Keratinocyte (primary cell): ENCODE data around the gene SUGCT. TPM values are rescaled to one million over a fixed set of nuclear protein-coding genes. Genes with fewer than 3 reads are reported as not detected.

Source experiments
- DNase-seq: peaks from one replicate; pipeline ENCODE4 v3.0.0-alpha.2; 2011; ENCODE audit warnings: low read depth, missing footprints, low spot score
- FAIRE-seq: peaks from 2 replicates; lab custom pipeline; 2011; peaks lifted over from hg19 to GRCh38; lab: Jason Lieb, UNC
- H2AFZ ChIP-seq: 2 replicates; pipeline ENCODE4 v1.6.0; 2012; ENCODE audit warnings: low read length, control low read depth, inconsistent platforms; ENCODE audit not compliant: control insufficient read depth
- H3K27ac ChIP-seq: 2 replicates; pipeline ENCODE4 v1.5.1; 2011; ENCODE audit warnings: low read length; ENCODE audit not compliant: control insufficient read depth, insufficient read depth
- H3K27me3 ChIP-seq: 3 replicates; pipeline ENCODE4 v1.6.0; 2011; ENCODE audit warnings: low read length; ENCODE audit not compliant: control insufficient read depth, insufficient read depth; ENCODE audit errors: extremely low read depth
- H3K36me3 ChIP-seq, 2 experiments: 2 replicates in 1 of 2; 3 replicates in 1 of 2; pipeline ENCODE4 v1.5.1; 2011; ENCODE audit warnings: low read length in 2 of 2, mild to moderate bottlenecking in 1 of 2; ENCODE audit not compliant: control insufficient read depth in 2 of 2, insufficient read depth in 2 of 2; ENCODE audit errors: extremely low read depth in 1 of 2
- H3K4me1 ChIP-seq: 3 replicates; pipeline ENCODE4 v1.5.1; 2011; ENCODE audit warnings: low read length; ENCODE audit not compliant: control insufficient read depth, insufficient read depth; ENCODE audit errors: extremely low read depth
- H3K4me2 ChIP-seq: 3 replicates; pipeline ENCODE4 v1.6.0; 2011; ENCODE audit warnings: low read depth, low read length; ENCODE audit not compliant: control insufficient read depth, insufficient read depth; ENCODE audit errors: extremely low read depth
- H3K4me3 ChIP-seq, 3 experiments: fragments of 200-600 bp in 1 of 3; sonication (generic) in 1 of 3; 2 replicates in 2 of 3; 3 replicates in 1 of 3; pipeline ENCODE4 v1.5.1; 2011 to 2016; ENCODE audit warnings: low read length in 3 of 3, mild to moderate bottlenecking in 3 of 3, control low read depth in 2 of 3, inconsistent platforms in 1 of 3, low read depth in 1 of 3, mixed read lengths in 1 of 3, mixed run types in 1 of 3, moderate library complexity in 1 of 3; ENCODE audit not compliant: control insufficient read depth in 2 of 3, insufficient read depth in 2 of 3; ENCODE audit errors: extremely low read depth in 1 of 3
- H3K79me2 ChIP-seq: 2 replicates; pipeline ENCODE4 v1.6.0; 2012; ENCODE audit warnings: low read length; ENCODE audit not compliant: control insufficient read depth, insufficient read depth
- H3K9ac ChIP-seq: 3 replicates; pipeline ENCODE4 v1.6.0; 2011; ENCODE audit warnings: low read length; ENCODE audit not compliant: control insufficient read depth, insufficient read depth; ENCODE audit errors: extremely low read depth
- H3K9me1 ChIP-seq: 3 replicates; pipeline ENCODE4 v1.6.0; 2011; ENCODE audit warnings: low read length; ENCODE audit not compliant: control insufficient read depth, insufficient read depth; ENCODE audit errors: extremely low read depth
- H3K9me3 ChIP-seq: 2 replicates; pipeline ENCODE4 v1.5.1; 2012; ENCODE audit warnings: low read depth, low read length; ENCODE audit not compliant: control insufficient read depth
- H4K20me1 ChIP-seq: 3 replicates; pipeline ENCODE4 v1.6.0; 2011; ENCODE audit warnings: low read length; ENCODE audit not compliant: control insufficient read depth, insufficient read depth; ENCODE audit errors: extremely low read depth
- EZH2 ChIP-seq: IDR thresholded peaks from one replicate; pipeline ENCODE4 v1.6.1; 2012; ENCODE audit warnings: inconsistent platforms, mild to moderate bottlenecking, low read length, moderate library complexity
- dilution Hi-C: fragments of 300-500 bp; cut with MboI; formaldehyde crosslinking; loops from one replicate; pipeline ENCODE4 v1.7.0; 2020; ENCODE audit warnings: low sequenced_read_pairs; ENCODE audit not compliant: extremely low pct_ligation_motif_present
- polyA plus RNA-seq, 5 experiments: library from polyadenylated mRNA; depleted of rRNA in 3 of 5; stranded (reverse) in 3 of 5; stranded (forward) in 1 of 5; unstranded in 1 of 5; fragments of >200 nt; gene quantifications; 1 replicate in 1 of 5; 2 replicates in 3 of 5; 3 replicates in 1 of 5; pipeline versions ENCODE4 v1.2.1 to v1.2.3, GENCODE V29; 2011 to 2012; ENCODE audit warnings: missing spikeins in 2 of 5, low read depth in 1 of 5, low replicate concordance in 1 of 5
- TF ChIP-seq, protein P1 (sequence below), 3 experiments: IDR thresholded peaks in 1 of 3; conservative IDR thresholded peaks in 1 of 3; optimal IDR thresholded peaks in 1 of 3; 2 replicates in 2 of 3; 3 replicates in 1 of 3; pipeline versions ENCODE3 to v1.5.1; 2011; ENCODE audit warnings: low read length in 3 of 3, mild to moderate bottlenecking in 3 of 3, moderate library complexity in 2 of 3, control low read depth in 1 of 3, inconsistent platforms in 1 of 3; ENCODE audit not compliant: insufficient read depth in 2 of 3; ENCODE audit errors: extremely low read depth in 1 of 3

SUGCT gene
- polyA plus RNA-seq, 1 donor (not counting 4 experiments of a cell fraction or from before 2014, with no cell fraction given): 134 TPM

DNA sequence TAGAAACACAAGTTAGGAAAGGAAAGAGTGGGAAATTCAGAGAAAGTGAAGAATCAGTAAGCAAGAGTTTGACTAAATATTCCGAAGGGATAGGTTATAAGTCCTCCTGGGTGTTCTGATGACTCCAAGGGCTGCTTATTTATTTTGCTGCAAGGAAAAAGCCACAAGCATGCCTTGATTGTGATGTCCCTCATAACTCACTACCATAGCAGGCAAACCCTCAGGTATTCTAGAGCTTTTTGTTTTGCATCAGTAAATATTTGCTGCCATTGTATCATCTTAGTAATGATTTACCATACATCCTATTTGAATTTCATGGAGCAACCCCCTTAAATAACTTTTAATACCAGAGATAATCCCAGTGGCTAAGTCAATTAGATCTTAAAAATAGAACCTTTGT lies 688.1 kb downstream of the SUGCT start:
- Histone ChIP-seq H3K9me1 (no peaks in the 10 kb centered on the region), H3K4me1 (peaks cover 40% of the 10 kb centered on the region), H3K4me3 (no peak overlapping the region), H3K36me3 (no peaks in the 10 kb centered on the region), H3K4me2 (no peak overlapping the region), H3K9me3 (no peaks in the 10 kb centered on the region), H2AFZ (no peak overlapping the region), H4K20me1 (no peaks in the 10 kb centered on the region), H3K27ac (peak overlapping the region; percentile 19), H3K79me2 (peaks cover 53% of the 10 kb centered on the region), H3K9ac (no peak overlapping the region), H3K27me3 (no peaks in the 10 kb centered on the region)
- TF ChIP-seq EZH2: no peak
- dilution Hi-C loops: no loop called here
- DNase-seq (no peak), FAIRE-seq (peak; percentile 55)

DNA sequence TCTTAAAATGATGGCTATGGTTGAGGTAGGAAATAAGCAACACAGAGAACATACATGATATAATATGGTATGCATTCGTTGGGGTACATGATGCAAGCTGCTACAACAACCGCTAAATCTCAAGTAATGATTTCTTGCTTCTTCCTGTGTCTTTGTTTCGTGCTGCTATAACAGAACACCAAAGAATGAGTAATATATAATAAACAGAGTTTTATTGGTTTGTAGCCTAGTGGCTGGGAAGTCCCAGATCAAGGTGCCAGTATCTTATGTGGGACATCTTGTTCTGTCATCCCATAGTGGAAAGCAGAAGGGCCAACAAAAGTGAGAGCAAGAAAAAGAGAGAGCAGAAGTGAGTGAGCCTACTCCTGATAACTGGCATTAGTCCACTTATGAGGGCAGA lies 689.7 kb downstream of the SUGCT start:
- H3K9ac ChIP-seq: peak overlapping the region; percentile 45
- FAIRE-seq: peak; percentile 61
- dilution Hi-C loops: no loop called here

More for the DNA sequence above, 689.7 kb downstream of the SUGCT start:
- H2AFZ ChIP-seq: no peak overlapping the region
- peaks cover 54% of the 10 kb centered on the region for H3K79me2 ChIP-seq
- H3K9me3 ChIP-seq: no peaks in the 10 kb centered on the region
- peak overlapping the region; percentile 61 for H3K4me2 ChIP-seq
- H3K4me1 ChIP-seq: peaks cover 40% of the 10 kb centered on the region
- peak overlapping the region; percentile 79 for H3K27ac ChIP-seq
- H3K4me3 ChIP-seq: peak overlapping the region in 1 of 3 experiments; percentile 23
- no peak for DNase-seq
- no peaks in the 10 kb centered on the region for H3K9me1 ChIP-seq
- H3K27me3 ChIP-seq: no peaks in the 10 kb centered on the region
- TF ChIP-seq, protein P1, sequence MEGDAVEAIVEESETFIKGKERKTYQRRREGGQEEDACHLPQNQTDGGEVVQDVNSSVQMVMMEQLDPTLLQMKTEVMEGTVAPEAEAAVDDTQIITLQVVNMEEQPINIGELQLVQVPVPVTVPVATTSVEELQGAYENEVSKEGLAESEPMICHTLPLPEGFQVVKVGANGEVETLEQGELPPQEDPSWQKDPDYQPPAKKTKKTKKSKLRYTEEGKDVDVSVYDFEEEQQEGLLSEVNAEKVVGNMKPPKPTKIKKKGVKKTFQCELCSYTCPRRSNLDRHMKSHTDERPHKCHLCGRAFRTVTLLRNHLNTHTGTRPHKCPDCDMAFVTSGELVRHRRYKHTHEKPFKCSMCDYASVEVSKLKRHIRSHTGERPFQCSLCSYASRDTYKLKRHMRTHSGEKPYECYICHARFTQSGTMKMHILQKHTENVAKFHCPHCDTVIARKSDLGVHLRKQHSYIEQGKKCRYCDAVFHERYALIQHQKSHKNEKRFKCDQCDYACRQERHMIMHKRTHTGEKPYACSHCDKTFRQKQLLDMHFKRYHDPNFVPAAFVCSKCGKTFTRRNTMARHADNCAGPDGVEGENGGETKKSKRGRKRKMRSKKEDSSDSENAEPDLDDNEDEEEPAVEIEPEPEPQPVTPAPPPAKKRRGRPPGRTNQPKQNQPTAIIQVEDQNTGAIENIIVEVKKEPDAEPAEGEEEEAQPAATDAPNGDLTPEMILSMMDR (optimal IDR thresholded peaks at IDR 0.05 in 1 of 3, IDR thresholded peaks at IDR 0.05 in 1 of 3, conservative IDR thresholded peaks at IDR 0.05 in 1 of 3; ENCODE audit: extremely low read depth in 1 of 3, insufficient read depth in 2 of 3, low read length in 3 of 3): no peak
- no peak for TF ChIP-seq EZH2
- H4K20me1 ChIP-seq: no peaks in the 10 kb centered on the region
- peaks cover 2 to 3% of the 10 kb centered on the region in 2 experiments for H3K36me3 ChIP-seq
